ENCODE data around the gene RBP4. TPM values are rescaled to one million over a fixed set of nuclear protein-coding genes. Genes with fewer than 3 reads are reported as not detected.

The RBP4 gene
- total and polyA plus RNA-seq, 12 donors: 0.37 to 30.0 (median 4.9) TPM; not detected in 2

GRCh38 chr10:93593749-93594148, 7.3 kb downstream of the RBP4 start:
- no peak for DNase-seq
- no peak for ATAC-seq
- 88 to 89% methylated on average over 18 of the region's 18 CpGs for WGBS, 2 donors
- peaks cover 0 to 7% (median 0%) of the 10 kb centered on the region in 9 donors for H3K4me1 ChIP-seq
- no peak overlapping the region for H3K4me3 ChIP-seq
- intact Hi-C loops (cut with DNase I): no loop called here
- no peak for TF ChIP-seq CTCF (IDR thresholded peaks at IDR 0.05)
- H3K27me3 ChIP-seq: peaks cover 0 to 3% (median 0%) of the 10 kb centered on the region in 7 donors
- no peaks in the 10 kb centered on the region for H3K36me3 ChIP-seq
- no peak overlapping the region for H3K27ac ChIP-seq
- no peaks in the 10 kb centered on the region for H3K9me3 ChIP-seq

DNA sequence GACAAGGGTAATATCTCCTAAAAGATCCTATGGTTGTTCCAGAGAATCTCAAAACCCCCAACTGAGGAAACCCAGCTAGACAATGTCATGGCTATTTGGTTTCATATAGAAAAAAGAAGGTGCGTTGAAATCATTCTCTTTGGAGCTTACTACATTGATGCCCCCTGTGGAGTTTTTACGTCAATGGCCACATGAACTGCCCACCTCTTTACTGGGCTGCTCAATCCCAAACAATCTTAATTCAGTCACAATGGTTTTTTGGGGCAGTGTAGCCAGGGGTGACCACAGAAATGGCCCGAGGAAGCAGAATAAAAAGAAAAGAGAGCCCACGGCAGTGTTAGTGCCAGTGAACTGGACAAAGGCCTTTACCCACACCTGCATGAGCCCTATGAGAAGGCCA, 7.8 kb downstream of the RBP4 start:
- TF ChIP-seq CTCF (IDR thresholded peaks at IDR 0.05): no peak
- DNase-seq (no peak), ATAC-seq (no peak)
- intact Hi-C loops (cut with DNase I): no loop called here
- Histone ChIP-seq H3K4me3 (no peak overlapping the region), H3K27me3 (no peaks in the 10 kb centered on the region), H3K9me3 (no peaks in the 10 kb centered on the region), H3K36me3 (no peaks in the 10 kb centered on the region), H3K4me1 (peaks cover 0 to 7% (median 0%) of the 10 kb centered on the region in 9 donors), H3K27ac (no peak overlapping the region)
- WGBS, 2 donors: 88 to 92% methylated on average over 4 of the region's 4 CpGs

DNA sequence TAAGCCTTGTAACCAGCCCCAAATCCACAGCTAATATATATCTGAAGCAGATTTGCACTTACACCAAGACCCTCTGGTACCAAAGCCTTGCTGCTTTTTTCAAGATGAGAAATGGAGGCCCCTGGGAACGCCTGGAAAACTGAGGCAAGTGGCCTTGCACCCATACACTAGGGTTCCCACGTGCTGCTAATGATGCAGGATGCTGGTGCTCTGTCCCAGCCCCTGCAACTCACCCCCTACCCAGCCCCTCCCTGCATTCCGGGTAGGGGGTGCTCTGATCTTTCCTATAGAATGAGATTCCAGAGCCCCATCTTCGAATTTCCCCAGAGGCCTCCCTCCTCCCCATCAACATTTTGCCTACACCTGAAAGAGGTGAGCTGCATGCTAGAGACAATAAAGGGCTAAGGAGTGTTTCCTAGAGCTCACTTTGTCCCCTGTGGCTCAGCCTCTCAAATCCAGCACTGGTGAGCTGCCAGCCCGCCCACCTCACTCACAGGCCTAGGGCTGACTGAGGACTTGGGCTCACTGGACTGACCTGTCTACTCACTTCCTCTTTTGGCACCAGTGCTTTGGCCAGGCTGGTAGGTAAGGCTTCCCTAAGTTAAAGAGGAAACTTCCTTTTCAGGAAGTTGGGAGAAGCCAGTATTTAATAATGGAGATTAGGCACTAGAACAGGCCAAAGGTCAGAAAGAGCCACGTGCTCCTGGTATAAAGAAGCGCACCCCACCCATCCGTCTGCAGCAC, 9.8 kb downstream of the RBP4 start:
- Histone ChIP-seq H3K27ac (no peak overlapping the region), H3K4me3 (no peak overlapping the region), H3K9me3 (no peaks in the 10 kb centered on the region), H3K4me1 (peaks cover 0 to 7% (median 0%) of the 10 kb centered on the region in 9 donors), H3K27me3 (no peaks in the 10 kb centered on the region), H3K36me3 (no peaks in the 10 kb centered on the region)
- intact Hi-C loops (cut with DNase I): no loop called here
- 61 to 71% methylated on average over 8 of the region's 8 CpGs for WGBS, 2 donors
- no peak for DNase-seq
- peak in 2 of 8 donors; percentile 33 to 61 for ATAC-seq
- no peak for TF ChIP-seq CTCF (IDR thresholded peaks at IDR 0.05)

GRCh38 chr10:93590638-93591037, 10.4 kb downstream of the RBP4 start:
- no peak for TF ChIP-seq CTCF (IDR thresholded peaks at IDR 0.05)
- intact Hi-C loops (cut with DNase I): no loop called here
- WGBS, 2 donors: 84% methylated on average over 7 of the region's 7 CpGs
- no peaks in the 10 kb centered on the region for H3K9me3 ChIP-seq
- H3K4me1 ChIP-seq: peaks cover 0 to 7% (median 0%) of the 10 kb centered on the region in 9 donors
- no peaks in the 10 kb centered on the region for H3K36me3 ChIP-seq
- no peaks in the 10 kb centered on the region for H3K27me3 ChIP-seq
- no peak overlapping the region for H3K27ac ChIP-seq
- no peak overlapping the region for H3K4me3 ChIP-seq
- ATAC-seq (no peak), DNase-seq (no peak)
